Astrocyte (in vitro differentiated cells and primary cell): Measurements from ENCODE around the gene MAEA. TPM values are rescaled to one million over a fixed set of nuclear protein-coding genes. Genes with fewer than 3 reads are reported as not detected.

ENCODE experiments used
- DNase-seq: peaks from one replicate; pipeline ENCODE4 v3.0.0-alpha.2; 2010; ENCODE audit warnings: low read depth
- FAIRE-seq: peaks from 2 replicates; lab custom pipeline; 2011; peaks lifted over from hg19 to GRCh38; lab: Jason Lieb, UNC
- H2AFZ ChIP-seq: 2 replicates; pipeline ENCODE4 v1.6.0; 2012; ENCODE audit warnings: low read depth, low read length, inconsistent platforms
- H3K27ac ChIP-seq: 2 replicates; pipeline ENCODE4 v1.5.1; 2011; ENCODE audit warnings: low read depth, low read length, inconsistent platforms
- H3K27me3 ChIP-seq: 2 replicates; pipeline ENCODE4 v1.6.0; 2011; ENCODE audit warnings: low read length, inconsistent platforms; ENCODE audit not compliant: insufficient read depth
- H3K36me3 ChIP-seq: 2 replicates; pipeline ENCODE4 v1.5.1; 2011; ENCODE audit warnings: low read length, inconsistent platforms; ENCODE audit not compliant: insufficient read depth
- H3K4me1 ChIP-seq: 2 replicates; pipeline ENCODE4 v1.5.1; 2011; ENCODE audit warnings: low read length, inconsistent platforms; ENCODE audit not compliant: insufficient read depth
- H3K4me2 ChIP-seq: 2 replicates; pipeline ENCODE4 v1.6.0; 2012; ENCODE audit warnings: low read length, inconsistent platforms
- H3K4me3 ChIP-seq: 2 replicates; pipeline ENCODE4 v1.5.1; 2011; ENCODE audit warnings: low read depth, mild to moderate bottlenecking, low read length, inconsistent platforms; ENCODE audit not compliant: insufficient read depth
- H3K79me2 ChIP-seq: 2 replicates; pipeline ENCODE4 v1.6.0; 2012; ENCODE audit warnings: mild to moderate bottlenecking, low read length, inconsistent platforms; ENCODE audit not compliant: insufficient read depth
- H3K9ac ChIP-seq: 2 replicates; pipeline ENCODE4 v1.6.0; 2012; ENCODE audit warnings: mild to moderate bottlenecking, low read length, inconsistent platforms
- H3K9me3 ChIP-seq: 2 replicates; pipeline ENCODE4 v1.5.1; 2012; ENCODE audit warnings: low read depth, mild to moderate bottlenecking, low read length, inconsistent platforms; ENCODE audit not compliant: insufficient read depth
- H4K20me1 ChIP-seq: 2 replicates; pipeline ENCODE4 v1.6.0; 2012; ENCODE audit warnings: low read length, inconsistent platforms; ENCODE audit not compliant: insufficient read depth
- H3K27ac Mint-ChIP-seq: one replicate; pipeline ENCODE4 v1.8.0; 2021; ENCODE audit warnings: mild to moderate bottlenecking, mixed read lengths; ENCODE audit not compliant: unreplicated experiment
- H3K27me3 Mint-ChIP-seq: one replicate; pipeline ENCODE4 v1.8.0; 2021; ENCODE audit warnings: low read depth, mixed read lengths; ENCODE audit not compliant: unreplicated experiment
- H3K36me3 Mint-ChIP-seq: one replicate; pipeline ENCODE4 v1.8.0; 2021; ENCODE audit warnings: low read depth, mixed read lengths; ENCODE audit not compliant: unreplicated experiment
- H3K4me1 Mint-ChIP-seq: one replicate; pipeline ENCODE4 v1.8.0; 2021; ENCODE audit warnings: low read depth, mixed read lengths; ENCODE audit not compliant: unreplicated experiment
- H3K4me3 Mint-ChIP-seq: one replicate; pipeline ENCODE4 v1.8.0; 2021; ENCODE audit warnings: mild to moderate bottlenecking, moderate library complexity, mixed read lengths; ENCODE audit not compliant: unreplicated experiment
- H3K9me3 Mint-ChIP-seq: one replicate; pipeline ENCODE4 v1.8.0; 2021; ENCODE audit warnings: mild to moderate bottlenecking, mixed read lengths; ENCODE audit not compliant: unreplicated experiment
- CTCF ChIP-seq: IDR thresholded peaks from 2 replicates; pipeline ENCODE4 v1.5.1; 2011; ENCODE audit warnings: low read depth, mild to moderate bottlenecking, inconsistent platforms, low read length, moderate library complexity; ENCODE audit not compliant: insufficient read depth
- EZH2 ChIP-seq: IDR thresholded peaks from 2 replicates; pipeline ENCODE4 v1.6.1; 2012; ENCODE audit warnings: mild to moderate bottlenecking, low read length, inconsistent platforms; ENCODE audit not compliant: insufficient read depth
- total RNA-seq: library from RNA; stranded (reverse); gene quantifications from 2 replicates; pipeline ENCODE4 v1.2.1, GENCODE V29; 2021

The MAEA gene
- total RNA-seq, 1 donor from 2014 or later = 79.3 TPM

- Mint-ChIP-seq H3K27me3 (no peaks in the 10 kb centered on the region), H3K9me3 (no peaks in the 10 kb centered on the region), H3K4me3 (no peak overlapping the region), H3K36me3 (peaks cover 18% of the 10 kb centered on the region), H3K4me1 (peaks cover 6% of the 10 kb centered on the region), H3K27ac (no peak overlapping the region)
- H3K9ac ChIP-seq = no peak overlapping the region
- no peaks in the 10 kb centered on the region for H3K27me3 ChIP-seq
- H2AFZ ChIP-seq = no peak overlapping the region
- H3K4me3 ChIP-seq = no peak overlapping the region
- FAIRE-seq = no peak
- H4K20me1 ChIP-seq = no peaks in the 10 kb centered on the region
- no peak for TF ChIP-seq CTCF
- no peak for TF ChIP-seq EZH2
- H3K27ac ChIP-seq = no peak overlapping the region
- H3K79me2 ChIP-seq = no peaks in the 10 kb centered on the region
- H3K9me3 ChIP-seq = no peaks in the 10 kb centered on the region
- H3K4me2 ChIP-seq = no peak overlapping the region
- peaks cover 4% of the 10 kb centered on the region for H3K4me1 ChIP-seq
- no peaks in the 10 kb centered on the region for H3K36me3 ChIP-seq
- no peak for DNase-seq
Measured at GRCh38 chr4:1362521-1362920, 72.8 kb downstream of the MAEA start.

DNA sequence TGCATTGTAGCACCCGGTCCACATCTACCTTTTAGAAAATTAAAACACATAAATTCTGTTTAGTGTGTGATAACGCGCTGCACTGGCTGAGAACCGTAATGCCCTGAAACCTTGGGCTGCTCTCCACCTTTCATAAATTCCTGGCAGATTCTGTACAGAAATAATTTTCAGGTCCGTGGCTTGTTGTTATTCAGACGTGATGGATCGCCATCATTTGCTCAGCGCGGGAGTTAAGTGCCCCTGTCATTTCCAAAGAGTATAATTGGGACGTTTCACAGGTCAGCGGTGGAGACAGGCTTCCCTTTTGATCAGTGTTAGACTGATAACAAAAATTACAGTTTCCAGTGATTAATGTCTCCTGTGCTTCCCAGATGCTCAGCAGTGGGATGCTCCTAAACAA, 73.8 kb downstream of the MAEA start:
- no peak for TF ChIP-seq CTCF
- no peak for TF ChIP-seq EZH2
- peaks cover 6% of the 10 kb centered on the region for H3K4me1 Mint-ChIP-seq
- no peaks in the 10 kb centered on the region for H3K27me3 ChIP-seq
- H3K9ac ChIP-seq = no peak overlapping the region
- no peaks in the 10 kb centered on the region for H3K27me3 Mint-ChIP-seq
- no peaks in the 10 kb centered on the region for H3K79me2 ChIP-seq
- H3K4me3 ChIP-seq = no peak overlapping the region
- FAIRE-seq (no peak), DNase-seq (no peak)
- H2AFZ ChIP-seq = no peak overlapping the region
- H4K20me1 ChIP-seq = no peaks in the 10 kb centered on the region
- H3K36me3 Mint-ChIP-seq = peaks cover 15% of the 10 kb centered on the region
- no peaks in the 10 kb centered on the region for H3K9me3 Mint-ChIP-seq
- no peak overlapping the region for H3K27ac Mint-ChIP-seq
- no peaks in the 10 kb centered on the region for H3K9me3 ChIP-seq
- no peak overlapping the region for H3K27ac ChIP-seq
- peaks cover 4% of the 10 kb centered on the region for H3K4me1 ChIP-seq
- no peak overlapping the region for H3K4me3 Mint-ChIP-seq
- no peak overlapping the region for H3K4me2 ChIP-seq
- H3K36me3 ChIP-seq = no peaks in the 10 kb centered on the region

GRCh38 chr4:1364217-1364616, 74.5 kb downstream of the MAEA start:
- peaks cover 6% of the 10 kb centered on the region for H3K4me1 Mint-ChIP-seq
- Histone ChIP-seq H3K4me2 (no peak overlapping the region), H3K27me3 (no peaks in the 10 kb centered on the region), H3K79me2 (no peaks in the 10 kb centered on the region), H3K4me1 (peaks cover 4% of the 10 kb centered on the region), H3K9me3 (no peaks in the 10 kb centered on the region), H3K27ac (no peak overlapping the region), H3K9ac (no peak overlapping the region), H4K20me1 (no peaks in the 10 kb centered on the region), H3K36me3 (no peaks in the 10 kb centered on the region), H2AFZ (no peak overlapping the region), H3K4me3 (no peak overlapping the region)
- H3K27me3 Mint-ChIP-seq = no peaks in the 10 kb centered on the region
- TF ChIP-seq EZH2 (no peak), CTCF (no peak)
- no peak overlapping the region for H3K4me3 Mint-ChIP-seq
- peaks cover 8% of the 10 kb centered on the region for H3K36me3 Mint-ChIP-seq
- no peaks in the 10 kb centered on the region for H3K9me3 Mint-ChIP-seq
- no peak overlapping the region for H3K27ac Mint-ChIP-seq
- FAIRE-seq = no peak
- DNase-seq = no peak
